ENCODE measurements around the gene CHPT1. TPM values are rescaled to one million over a fixed set of nuclear protein-coding genes. Genes with fewer than 3 reads are reported as not detected.
"Not testable (repeated sequence)": the region's sequence is repeated elsewhere in the genome, so short reads cannot be mapped to it uniquely, and the experiment has no call there.

The CHPT1 gene
- total RNA-seq, 4 donors from 2014 or later: 94.5 to 177 (median 150) TPM

GRCh38 chr12:101680647-101681046 lies 16.8 kb upstream of the CHPT1 start:
- no peak overlapping the region for H3K27ac ChIP-seq
- H3K9me3 ChIP-seq: no peaks in the 10 kb centered on the region
- no peak overlapping the region for H3K4me3 ChIP-seq (replicated peaks in 1 of 3)
- no peaks in the 10 kb centered on the region for H3K36me3 ChIP-seq
- intact Hi-C loops (cut with DNase I): no loop called here
- DNase-seq: no peak
- H3K27me3 ChIP-seq: no peaks in the 10 kb centered on the region
- TF ChIP-seq POLR2A (IDR thresholded peaks at IDR 0.05): no peak
- peaks cover 0 to 6% of the 10 kb centered on the region in 2 donors for H3K4me1 ChIP-seq

- H3K4me1 ChIP-seq; H3K4me3 ChIP-seq (replicated peaks in 1 of 3); H3K27me3 ChIP-seq; intact Hi-C loops (cut with DNase I); H3K27ac ChIP-seq; H3K36me3 ChIP-seq; DNase-seq; H3K9me3 ChIP-seq: not testable (repeated sequence)
- WGBS, 2 donors: 82 to 83% methylated on average over 6 of the region's 6 CpGs
These were observed 15.8 kb upstream of the CHPT1 start for GRCh38 chr12:101681627-101682026.

DNA sequence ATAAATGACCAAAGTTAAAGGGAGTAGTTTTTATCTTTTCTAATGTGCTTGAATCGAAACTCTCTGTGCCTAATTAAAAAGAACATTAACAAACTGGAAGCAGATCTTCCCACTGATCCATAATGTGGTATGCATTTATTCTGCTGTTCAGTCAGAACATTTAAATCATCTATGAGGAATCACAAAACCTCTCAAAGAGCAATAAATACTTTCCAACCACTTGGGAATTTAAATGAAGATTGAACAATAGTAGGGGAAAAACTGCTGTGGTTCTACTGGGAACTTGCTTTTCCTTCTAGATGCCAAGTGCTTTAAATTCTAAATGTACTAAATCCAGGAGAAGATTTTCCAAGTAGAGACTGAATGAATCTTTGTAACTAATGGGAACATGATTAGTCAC lies 12.3 kb upstream of the CHPT1 start:
- H3K4me1 ChIP-seq: peaks cover 0 to 6% of the 10 kb centered on the region in 2 donors
- 83 to 85% methylated on average over 1 of the region's 1 CpG for WGBS, 2 donors
- H3K27me3 ChIP-seq: no peaks in the 10 kb centered on the region
- TF ChIP-seq, protein P1, sequence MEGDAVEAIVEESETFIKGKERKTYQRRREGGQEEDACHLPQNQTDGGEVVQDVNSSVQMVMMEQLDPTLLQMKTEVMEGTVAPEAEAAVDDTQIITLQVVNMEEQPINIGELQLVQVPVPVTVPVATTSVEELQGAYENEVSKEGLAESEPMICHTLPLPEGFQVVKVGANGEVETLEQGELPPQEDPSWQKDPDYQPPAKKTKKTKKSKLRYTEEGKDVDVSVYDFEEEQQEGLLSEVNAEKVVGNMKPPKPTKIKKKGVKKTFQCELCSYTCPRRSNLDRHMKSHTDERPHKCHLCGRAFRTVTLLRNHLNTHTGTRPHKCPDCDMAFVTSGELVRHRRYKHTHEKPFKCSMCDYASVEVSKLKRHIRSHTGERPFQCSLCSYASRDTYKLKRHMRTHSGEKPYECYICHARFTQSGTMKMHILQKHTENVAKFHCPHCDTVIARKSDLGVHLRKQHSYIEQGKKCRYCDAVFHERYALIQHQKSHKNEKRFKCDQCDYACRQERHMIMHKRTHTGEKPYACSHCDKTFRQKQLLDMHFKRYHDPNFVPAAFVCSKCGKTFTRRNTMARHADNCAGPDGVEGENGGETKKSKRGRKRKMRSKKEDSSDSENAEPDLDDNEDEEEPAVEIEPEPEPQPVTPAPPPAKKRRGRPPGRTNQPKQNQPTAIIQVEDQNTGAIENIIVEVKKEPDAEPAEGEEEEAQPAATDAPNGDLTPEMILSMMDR (IDR thresholded peaks at IDR 0.05): no peak
- TF ChIP-seq POLR2A (IDR thresholded peaks at IDR 0.05): no peak
- H3K4me3 ChIP-seq (replicated peaks in 1 of 3): no peak overlapping the region
- no peaks in the 10 kb centered on the region for H3K36me3 ChIP-seq
- no peaks in the 10 kb centered on the region for H3K9me3 ChIP-seq
- H3K27ac ChIP-seq: no peak overlapping the region
- no peak for DNase-seq
- intact Hi-C loops (cut with DNase I): no loop called here

GRCh38 chr12:101686176-101686575 lies 11.3 kb upstream of the CHPT1 start:
- Histone ChIP-seq H3K27me3 (no peaks in the 10 kb centered on the region), H3K36me3 (no peaks in the 10 kb centered on the region), H3K4me3 (replicated peaks in 1 of 3) (no peak overlapping the region), H3K27ac (no peak overlapping the region), H3K4me1 (peaks cover 0 to 6% of the 10 kb centered on the region in 2 donors), H3K9me3 (no peaks in the 10 kb centered on the region)
- intact Hi-C loops (cut with DNase I): no loop called here
- 81 to 96% methylated on average over 1 of the region's 1 CpG for WGBS, 2 donors
- TF ChIP-seq POLR2A (IDR thresholded peaks at IDR 0.05): no peak
- TF ChIP-seq, protein P1 (IDR thresholded peaks at IDR 0.05): no peak
- no peak for DNase-seq

DNA sequence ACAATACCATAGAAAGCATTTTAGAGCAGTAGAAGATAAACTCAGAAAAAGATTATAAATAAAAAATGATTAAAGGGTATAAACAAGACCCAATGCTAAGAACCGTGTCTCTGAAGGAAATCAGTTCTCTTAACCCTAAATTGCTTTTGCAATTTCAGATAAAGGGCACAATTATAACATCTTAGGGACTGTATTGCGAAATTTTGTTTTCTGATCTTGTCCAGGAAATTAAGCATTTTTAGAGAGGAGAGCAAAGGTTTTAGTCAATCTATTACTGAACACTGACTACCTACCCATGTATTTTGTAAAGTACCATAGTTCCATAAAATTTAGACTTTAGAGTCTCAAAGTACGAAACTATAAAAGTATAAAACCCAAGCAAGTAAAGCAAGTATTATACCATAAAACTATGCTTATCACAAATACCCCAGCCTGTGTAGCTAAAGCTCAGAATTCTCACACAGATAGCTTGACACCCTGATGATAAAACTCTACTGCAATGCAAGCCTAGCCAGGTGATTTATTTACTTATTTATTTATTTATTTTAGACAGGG lies 6.8 kb upstream of the CHPT1 start:
- intact Hi-C loops (cut with DNase I): no loop called here
- Histone ChIP-seq H3K36me3 (no peaks in the 10 kb centered on the region), H3K9me3 (no peaks in the 10 kb centered on the region), H3K4me1 (no peaks in the 10 kb centered on the region), H3K27ac (no peak overlapping the region), H3K27me3 (no peaks in the 10 kb centered on the region), H3K4me3 (replicated peaks in 1 of 3) (no peak overlapping the region)
- no peak for TF ChIP-seq POLR2A (IDR thresholded peaks at IDR 0.05)
- TF ChIP-seq, protein P1 (IDR thresholded peaks at IDR 0.05): no peak
- no peak for DNase-seq
- 58 to 65% methylated on average over 3 of the region's 3 CpGs for WGBS, 2 donors

DNA sequence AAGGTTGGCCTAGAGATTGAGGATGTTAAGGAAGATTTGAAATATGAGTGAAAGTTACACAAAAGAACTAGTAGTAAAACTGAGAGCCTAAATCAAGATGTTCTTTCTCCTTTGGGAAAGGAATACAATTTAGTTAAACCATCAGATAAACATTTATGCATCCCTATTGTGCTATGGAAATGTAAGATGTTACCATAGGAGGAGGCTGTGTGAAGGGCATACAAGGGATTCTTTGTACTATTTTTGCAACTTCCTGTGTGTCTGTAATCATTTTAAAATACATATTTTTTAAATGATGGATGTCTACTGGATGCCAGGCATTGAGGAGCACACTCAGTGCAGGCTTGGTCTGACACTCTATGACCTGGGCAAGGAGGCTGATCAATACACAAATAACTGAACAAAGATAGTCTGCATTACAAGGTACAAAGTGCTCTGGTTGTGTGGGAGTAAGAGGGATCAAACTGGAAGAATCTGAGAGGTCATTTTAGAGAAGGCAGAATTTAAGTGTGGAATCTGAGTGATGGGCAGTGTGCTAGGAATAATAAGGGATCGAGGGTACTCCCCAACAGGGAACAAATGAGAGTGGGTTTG lies 5.8 kb upstream of the CHPT1 start:
- Histone ChIP-seq H3K4me1 (peaks cover 6% of the 10 kb centered on the region in 2 donors), H3K27ac (no peak overlapping the region), H3K27me3 (no peaks in the 10 kb centered on the region), H3K4me3 (replicated peaks in 1 of 3) (no peak overlapping the region), H3K36me3 (no peaks in the 10 kb centered on the region), H3K9me3 (no peaks in the 10 kb centered on the region)
- intact Hi-C loops (cut with DNase I): no loop called here
- WGBS, 2 donors: 94 to 98% methylated on average over 1 of the region's 1 CpG
- no peak for DNase-seq
- TF ChIP-seq, protein P1 (IDR thresholded peaks at IDR 0.05): no peak
- no peak for TF ChIP-seq POLR2A (IDR thresholded peaks at IDR 0.05)
